GM23338 (cell line): Measurements from ENCODE around the gene CACNA1G. TPM values are rescaled to one million over a fixed set of nuclear protein-coding genes. Genes with fewer than 3 reads are reported as not detected.

ENCODE experiments used
- ATAC-seq: fragments of 200-7000 bp; cut with Tn5 transposase; 3 replicates; pipeline ENCODE4 v1.9.1; 2020
- DNase-seq: peaks from one replicate; pipeline ENCODE4 v3.0.0-alpha.2; 2015; ENCODE audit warnings: low spot score
- H2AFZ ChIP-seq: fragments of 200-600 bp; sonication (generic); 2 replicates; pipeline ENCODE4 v1.8.0; 2016; ENCODE audit warnings: antibody characterized with exemption, mild to moderate bottlenecking, moderate library complexity
- H3F3A ChIP-seq: fragments of 200-600 bp; sonication (generic); replicated peaks from 2 replicates; pipeline ENCODE4 v1.8.0; 2017; ENCODE audit warnings: antibody characterized with exemption, mixed run types, low read depth
- H3K27ac ChIP-seq: fragments of 200-600 bp; sonication (generic); 2 replicates; pipeline ENCODE4 v1.6.1; 2016; ENCODE audit warnings: low read depth
- H3K27me3 ChIP-seq: fragments of 200-600 bp; sonication (generic); 2 replicates; pipeline ENCODE4 v1.8.0; 2016; ENCODE audit warnings: mild to moderate bottlenecking, mixed run types, moderate library complexity; ENCODE audit not compliant: insufficient read depth
- H3K36me3 ChIP-seq: fragments of 200-600 bp; sonication (generic); 2 replicates; pipeline ENCODE4 v1.8.0; 2016; ENCODE audit warnings: mild to moderate bottlenecking; ENCODE audit not compliant: insufficient read depth
- H3K4me1 ChIP-seq: fragments of 200-600 bp; sonication (generic); 2 replicates; pipeline ENCODE4 v1.8.0; 2016; ENCODE audit warnings: mild to moderate bottlenecking, moderate library complexity; ENCODE audit not compliant: insufficient read depth
- H3K4me2 ChIP-seq: fragments of 200-600 bp; sonication (generic); 2 replicates; pipeline ENCODE4 v1.7.1; 2017; ENCODE audit warnings: mixed run types
- H3K4me3 ChIP-seq: fragments of 200-600 bp; sonication (generic); 2 replicates; pipeline ENCODE4 v1.6.1; 2016; ENCODE audit warnings: mixed run types
- H3K79me2 ChIP-seq: fragments of 200-600 bp; sonication (generic); replicated peaks from 2 replicates; pipeline ENCODE4 v1.8.0; 2017; ENCODE audit warnings: mild to moderate bottlenecking; ENCODE audit not compliant: insufficient read depth
- H3K9me2 ChIP-seq: fragments of 200-600 bp; sonication (generic); 2 replicates; pipeline ENCODE4 v1.8.0; 2017; ENCODE audit not compliant: insufficient read depth
- H4K20me1 ChIP-seq: fragments of 200-600 bp; sonication (generic); replicated peaks from 2 replicates; pipeline ENCODE4 v1.8.0; 2017; ENCODE audit warnings: mild to moderate bottlenecking; ENCODE audit not compliant: insufficient read depth
- H3K27ac Mint-ChIP-seq: 2 replicates; pipeline ENCODE4 v1.8.0; 2020; ENCODE audit warnings: inconsistent platforms, mild to moderate bottlenecking, moderate library complexity, mixed read lengths
- H3K27me3 Mint-ChIP-seq: 3 replicates; pipeline ENCODE4 v1.8.0; 2022; ENCODE audit warnings: low read depth, mild to moderate bottlenecking, moderate library complexity, mixed read lengths, inconsistent platforms; ENCODE audit not compliant: insufficient read depth, poor library complexity
- H3K36me3 Mint-ChIP-seq: 3 replicates; pipeline ENCODE4 v1.8.0; 2021; ENCODE audit warnings: low read depth, mild to moderate bottlenecking, inconsistent platforms, moderate library complexity, mixed read lengths
- H3K4me1 Mint-ChIP-seq: 3 replicates; pipeline ENCODE4 v1.8.0; 2020; ENCODE audit warnings: mild to moderate bottlenecking, inconsistent platforms, mixed read lengths
- H3K4me3 Mint-ChIP-seq: 3 replicates; pipeline ENCODE4 v1.8.0; 2021; ENCODE audit warnings: moderate library complexity, mild to moderate bottlenecking, inconsistent platforms, mixed read lengths
- H3K9me3 Mint-ChIP-seq: 3 replicates; pipeline ENCODE4 v1.8.0; 2020; ENCODE audit warnings: moderate library complexity, mild to moderate bottlenecking, inconsistent platforms, mixed read lengths
- EZH2phosphoT487 ChIP-seq: fragments of 200-600 bp; sonication (generic); IDR thresholded peaks from one replicate; pipeline ENCODE4 v1.8.1; 2018; ENCODE audit warnings: antibody characterized with exemption; ENCODE audit not compliant: unreplicated experiment
- NANOG ChIP-seq: IDR thresholded peaks from 2 replicates; pipeline ENCODE4 v1.6.1; 2016; ENCODE audit warnings: antibody characterized with exemption, borderline replicate concordance
- ZNF114 ChIP-seq: fragments of 250-450 bp; sonication (Bioruptor Pico); IDR thresholded peaks from 2 replicates; pipeline ENCODE4 v1.5.0; 2020; ENCODE audit warnings: mild to moderate bottlenecking, moderate library complexity
- ZNF331 ChIP-seq: fragments of 250-450 bp; sonication (Bioruptor Pico); IDR thresholded peaks from 2 replicates; pipeline ENCODE4 v1.5.0; 2020; ENCODE audit warnings: low read depth, mild to moderate bottlenecking, moderate library complexity
- polyA plus RNA-seq: library from polyadenylated mRNA; unstranded; fragments of >200 nt; fragmentation: Nextera tagmentation; extraction: Ambion mirVana; gene quantifications from 2 replicates; pipeline ENCODE4 v1.2.1, GENCODE V29; 2016
- total RNA-seq: library from RNA; depleted of rRNA; stranded (reverse); fragments of >200 nt; shearing (Covaris generic); gene quantifications from 2 replicates; pipeline ENCODE4 v1.2.3, GENCODE V29; 2014
- TF ChIP-seq, protein P1 (sequence below): fragments of 250-450 bp; sonication (Bioruptor Pico); IDR thresholded peaks from 2 replicates; pipeline ENCODE4 v1.5.0; 2020; ENCODE audit warnings: mild to moderate bottlenecking, moderate library complexity

CACNA1G gene
- total and polyA plus RNA-seq, 2 experiments from 2014 or later = 1.4 to 5.1 TPM

DNA sequence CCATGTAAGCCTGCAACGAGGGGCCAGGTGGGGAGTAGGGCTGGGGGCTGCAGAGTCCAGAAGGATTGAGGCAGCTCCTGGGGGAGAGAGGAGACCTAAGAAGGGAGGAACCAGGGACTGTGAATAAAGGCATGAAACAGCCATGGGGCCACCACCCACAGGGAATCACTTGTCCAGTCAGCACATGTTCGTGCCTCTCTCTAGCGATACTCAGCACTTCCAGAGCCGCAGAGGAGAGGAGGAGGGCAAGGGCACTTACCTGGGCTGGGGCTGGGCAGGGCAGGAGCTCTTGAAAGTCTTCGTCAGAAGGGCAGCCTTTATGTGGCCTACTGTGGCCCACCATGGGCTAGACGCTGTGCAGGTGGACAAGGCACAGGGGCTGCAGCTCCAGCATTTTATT, 24.2 kb downstream of the CACNA1G start (continued):
- no peak for TF ChIP-seq ZNF114 (CRISPR knock-in tag)
- no peak for TF ChIP-seq ZNF331 (CRISPR knock-in tag)
- no peak for TF ChIP-seq EZH2phosphoT487
- TF ChIP-seq NANOG = no peak

DNA sequence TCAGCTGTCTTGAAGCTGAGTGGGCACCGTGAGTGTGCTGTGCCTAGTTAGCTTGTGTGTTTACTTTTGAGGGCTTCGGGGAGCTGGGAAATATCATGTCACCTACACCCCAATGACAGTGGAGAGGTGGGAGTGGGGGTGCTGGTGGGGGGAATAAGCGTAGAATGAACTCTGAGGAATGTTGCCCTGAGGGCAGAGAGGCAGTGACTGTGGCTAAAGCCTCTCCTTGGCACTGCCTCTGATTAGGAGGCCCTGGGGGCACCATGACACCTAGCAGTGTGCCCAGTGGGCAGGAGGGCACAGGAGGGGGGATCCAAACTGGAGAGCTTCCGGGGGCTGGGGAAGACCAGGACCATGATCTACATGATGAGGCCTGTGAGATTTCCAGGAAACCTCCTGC, 24.8 kb downstream of the CACNA1G start:
- Histone ChIP-seq H4K20me1 (no peaks in the 10 kb centered on the region), H3F3A (no peaks in the 10 kb centered on the region), H3K27me3 (no peaks in the 10 kb centered on the region), H3K36me3 (no peaks in the 10 kb centered on the region), H3K9me2 (no peaks in the 10 kb centered on the region), H3K4me2 (no peak overlapping the region), H3K27ac (no peak overlapping the region), H3K4me1 (no peaks in the 10 kb centered on the region; the same call in 1 of the 2 replicates), H3K79me2 (no peaks in the 10 kb centered on the region), H2AFZ (no peak overlapping the region), H3K4me3 (no peak overlapping the region)
- Mint-ChIP-seq H3K36me3 (no peaks in the 10 kb centered on the region), H3K9me3 (no peaks in the 10 kb centered on the region; the same call in 2 of the 3 replicates), H3K27me3 (peaks cover 27% of the 10 kb centered on the region), H3K27ac (no peak overlapping the region), H3K4me1 (peaks cover 24% of the 10 kb centered on the region), H3K4me3 (no peak overlapping the region)
- TF ChIP-seq, protein P1, sequence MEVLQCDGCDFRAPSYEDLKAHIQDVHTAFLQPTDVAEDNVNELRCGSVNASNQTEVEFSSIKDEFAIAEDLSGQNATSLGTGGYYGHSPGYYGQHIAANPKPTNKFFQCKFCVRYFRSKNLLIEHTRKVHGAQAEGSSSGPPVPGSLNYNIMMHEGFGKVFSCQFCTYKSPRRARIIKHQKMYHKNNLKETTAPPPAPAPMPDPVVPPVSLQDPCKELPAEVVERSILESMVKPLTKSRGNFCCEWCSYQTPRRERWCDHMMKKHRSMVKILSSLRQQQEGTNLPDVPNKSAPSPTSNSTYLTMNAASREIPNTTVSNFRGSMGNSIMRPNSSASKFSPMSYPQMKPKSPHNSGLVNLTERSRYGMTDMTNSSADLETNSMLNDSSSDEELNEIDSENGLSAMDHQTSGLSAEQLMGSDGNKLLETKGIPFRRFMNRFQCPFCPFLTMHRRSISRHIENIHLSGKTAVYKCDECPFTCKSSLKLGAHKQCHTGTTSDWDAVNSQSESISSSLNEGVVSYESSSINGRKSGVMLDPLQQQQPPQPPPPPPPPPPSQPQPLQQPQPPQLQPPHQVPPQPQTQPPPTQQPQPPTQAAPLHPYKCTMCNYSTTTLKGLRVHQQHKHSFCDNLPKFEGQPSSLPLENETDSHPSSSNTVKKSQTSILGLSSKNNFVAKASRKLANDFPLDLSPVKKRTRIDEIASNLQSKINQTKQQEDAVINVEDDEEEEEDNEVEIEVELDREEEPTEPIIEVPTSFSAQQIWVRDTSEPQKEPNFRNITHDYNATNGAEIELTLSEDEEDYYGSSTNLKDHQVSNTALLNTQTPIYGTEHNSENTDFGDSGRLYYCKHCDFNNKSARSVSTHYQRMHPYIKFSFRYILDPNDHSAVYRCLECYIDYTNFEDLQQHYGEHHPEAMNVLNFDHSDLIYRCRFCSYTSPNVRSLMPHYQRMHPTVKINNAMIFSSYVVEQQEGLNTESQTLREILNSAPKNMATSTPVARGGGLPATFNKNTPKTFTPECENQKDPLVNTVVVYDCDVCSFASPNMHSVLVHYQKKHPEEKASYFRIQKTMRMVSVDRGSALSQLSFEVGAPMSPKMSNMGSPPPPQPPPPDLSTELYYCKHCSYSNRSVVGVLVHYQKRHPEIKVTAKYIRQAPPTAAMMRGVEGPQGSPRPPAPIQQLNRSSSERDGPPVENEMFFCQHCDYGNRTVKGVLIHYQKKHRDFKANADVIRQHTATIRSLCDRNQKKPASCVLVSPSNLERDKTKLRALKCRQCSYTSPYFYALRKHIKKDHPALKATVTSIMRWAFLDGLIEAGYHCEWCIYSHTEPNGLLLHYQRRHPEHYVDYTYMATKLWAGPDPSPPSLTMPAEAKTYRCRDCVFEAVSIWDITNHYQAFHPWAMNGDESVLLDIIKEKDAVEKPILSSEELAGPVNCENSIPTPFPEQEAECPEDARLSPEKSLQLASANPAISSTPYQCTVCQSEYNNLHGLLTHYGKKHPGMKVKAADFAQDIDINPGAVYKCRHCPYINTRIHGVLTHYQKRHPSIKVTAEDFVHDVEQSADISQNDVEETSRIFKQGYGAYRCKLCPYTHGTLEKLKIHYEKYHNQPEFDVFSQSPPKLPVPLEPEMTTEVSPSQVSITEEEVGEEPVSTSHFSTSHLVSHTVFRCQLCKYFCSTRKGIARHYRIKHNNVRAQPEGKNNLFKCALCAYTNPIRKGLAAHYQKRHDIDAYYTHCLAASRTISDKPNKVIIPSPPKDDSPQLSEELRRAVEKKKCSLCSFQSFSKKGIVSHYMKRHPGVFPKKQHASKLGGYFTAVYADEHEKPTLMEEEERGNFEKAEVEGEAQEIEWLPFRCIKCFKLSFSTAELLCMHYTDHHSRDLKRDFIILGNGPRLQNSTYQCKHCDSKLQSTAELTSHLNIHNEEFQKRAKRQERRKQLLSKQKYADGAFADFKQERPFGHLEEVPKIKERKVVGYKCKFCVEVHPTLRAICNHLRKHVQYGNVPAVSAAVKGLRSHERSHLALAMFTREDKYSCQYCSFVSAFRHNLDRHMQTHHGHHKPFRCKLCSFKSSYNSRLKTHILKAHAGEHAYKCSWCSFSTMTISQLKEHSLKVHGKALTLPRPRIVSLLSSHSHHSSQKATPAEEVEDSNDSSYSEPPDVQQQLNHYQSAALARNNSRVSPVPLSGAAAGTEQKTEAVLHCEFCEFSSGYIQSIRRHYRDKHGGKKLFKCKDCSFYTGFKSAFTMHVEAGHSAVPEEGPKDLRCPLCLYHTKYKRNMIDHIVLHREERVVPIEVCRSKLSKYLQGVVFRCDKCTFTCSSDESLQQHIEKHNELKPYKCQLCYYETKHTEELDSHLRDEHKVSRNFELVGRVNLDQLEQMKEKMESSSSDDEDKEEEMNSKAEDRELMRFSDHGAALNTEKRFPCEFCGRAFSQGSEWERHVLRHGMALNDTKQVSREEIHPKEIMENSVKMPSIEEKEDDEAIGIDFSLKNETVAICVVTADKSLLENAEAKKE (CRISPR knock-in tag) = no peak
- no peak for TF ChIP-seq EZH2phosphoT487
- ATAC-seq = no peak
- DNase-seq = no peak
